Left renal cortex interstitium (tissue), 4 donors: ENCODE results near the gene TAT. TPM values are rescaled to one million over a fixed set of nuclear protein-coding genes. Genes with fewer than 3 reads are reported as not detected.
A peak's percentile ranks its signal among the peaks of the same experiment; 100 is the strongest.
"Not testable (repeated sequence)": the region's sequence is repeated elsewhere in the genome, so short reads cannot be mapped to it uniquely, and the experiment has no call there.

ENCODE experiments used
- DNase-seq, 4 donors: peaks; one replicate each; pipeline ENCODE4 v3.0.0-alpha.2; 2013; ENCODE audit warnings: low read depth in 4 of 4, low spot score in 2 of 4, missing footprints in 1 of 4
- polyA plus RNA-seq, 4 donors: library from polyadenylated mRNA; unstranded; fragments of 120-200 nt; gene quantifications; one replicate each; pipeline ENCODE4 v1.2.1, GENCODE V29; 2013; ENCODE audit not compliant: insufficient read length in 4 of 4

Gene TAT
- under 1 TPM; 0.06 to 0.20 (median 0.09) TPM for polyA plus RNA-seq

DNA sequence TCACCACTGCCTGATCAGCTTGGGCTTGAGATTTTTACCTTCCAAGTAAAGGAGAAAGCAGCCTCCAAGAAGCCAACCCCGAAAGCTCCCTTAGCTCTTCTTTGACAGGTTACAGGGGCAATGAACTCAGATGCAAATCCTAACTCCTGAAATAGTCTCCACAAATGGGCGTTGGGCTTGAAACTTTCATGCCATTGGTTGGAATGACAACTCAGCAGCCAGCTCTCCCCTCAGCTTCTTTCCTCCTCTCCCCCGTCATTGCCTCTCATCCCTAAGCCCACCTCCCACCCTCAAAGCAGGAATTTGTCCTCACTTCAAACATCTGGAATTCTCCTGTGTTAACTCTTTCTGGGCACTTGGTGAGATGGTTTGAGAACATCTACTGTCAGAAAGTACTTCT is at the start of gene TAT:
Gene TAT (minus strand): TSS at position 122 of the 400 bp plus-strand sequence. CDS start 677 bp downstream, outside the sequence.
- DNase-seq = no peak

GRCh38 chr16:71626018-71626857 is 49.3 kb upstream of the TAT start, which contains the start of gene MARVELD3:
Gene MARVELD3 (plus strand): TSS chr16:71626184. CDS start chr16:71626230, 46 bp downstream.
- peak in 1 of 4 donors; percentile 25 for DNase-seq

DNA sequence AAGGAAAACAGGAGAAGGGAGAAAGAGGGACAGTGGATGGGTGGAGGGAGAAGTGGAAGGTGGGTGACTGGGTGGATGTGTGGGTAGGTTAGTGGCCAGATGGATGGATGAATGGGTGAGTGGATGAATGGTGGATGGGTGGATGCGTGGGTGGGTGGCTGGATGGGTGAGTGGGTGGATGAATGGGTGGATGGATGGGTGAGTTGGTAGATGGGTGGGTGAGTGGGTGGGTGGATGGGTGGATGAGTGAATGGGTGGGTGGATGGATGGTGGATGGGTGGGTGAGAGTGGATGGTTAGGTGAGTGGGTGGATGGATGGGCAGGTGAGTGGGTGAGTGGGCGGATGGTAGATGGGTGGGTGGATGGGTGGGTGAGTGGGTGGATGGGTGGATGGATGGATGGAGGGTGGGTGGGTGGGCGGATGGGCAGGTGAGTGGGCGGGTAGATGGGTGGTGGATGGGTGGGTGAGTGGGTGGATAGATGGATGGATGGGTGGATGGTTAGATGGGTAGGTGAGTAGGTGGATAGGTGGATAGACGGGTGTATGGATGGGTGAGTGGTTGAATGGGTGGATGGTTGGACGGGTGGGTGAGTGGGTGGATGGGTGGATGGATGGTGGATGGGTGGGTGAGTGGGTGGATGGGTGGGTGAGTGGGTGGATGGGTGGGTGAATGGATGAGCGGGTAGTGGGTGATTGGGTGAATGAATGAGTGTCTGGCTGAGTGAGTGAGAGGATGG is 48.4 kb upstream of the TAT start:
- DNase-seq = no peak

DNA sequence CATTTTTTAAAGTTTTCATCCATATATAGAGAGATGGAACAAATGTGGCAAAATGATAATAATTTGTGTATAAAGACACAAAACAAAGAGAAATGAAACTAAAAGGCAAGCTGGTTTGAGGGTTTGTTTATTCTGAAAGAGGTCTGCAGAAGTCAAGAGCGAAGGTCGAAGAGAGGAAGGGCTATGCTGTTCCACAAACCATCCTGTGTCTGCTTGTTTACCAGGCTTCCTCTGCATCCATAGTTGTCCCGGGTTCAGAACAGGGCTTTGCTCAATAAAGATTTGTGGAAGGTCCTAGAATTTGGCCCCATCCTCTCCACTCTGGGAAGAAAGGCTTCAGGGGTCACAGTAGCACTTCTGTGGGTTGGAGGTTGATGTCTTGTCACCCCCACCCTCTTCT is 46.7 kb upstream of the TAT start:
- no peak for DNase-seq

DNA sequence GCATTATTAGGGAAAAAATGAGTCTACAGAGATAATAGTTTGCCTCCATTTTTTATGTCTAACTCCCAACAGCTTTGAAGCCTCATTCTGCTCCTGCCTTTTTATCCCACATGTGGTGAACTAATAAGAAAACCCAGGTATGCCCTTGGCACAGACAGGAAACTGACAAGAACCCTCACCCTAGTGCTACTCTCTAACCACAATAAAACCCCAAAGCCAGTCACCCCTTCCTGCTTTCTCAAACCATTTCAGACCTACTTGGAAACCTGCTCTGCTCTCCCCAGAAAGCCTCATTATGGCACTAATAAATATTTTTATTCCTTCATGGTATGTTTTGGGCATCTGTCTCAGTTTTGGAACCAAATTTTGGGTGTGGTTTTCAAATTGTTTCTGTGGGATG is 45.2 kb upstream of the TAT start:
- DNase-seq = no peak

DNA sequence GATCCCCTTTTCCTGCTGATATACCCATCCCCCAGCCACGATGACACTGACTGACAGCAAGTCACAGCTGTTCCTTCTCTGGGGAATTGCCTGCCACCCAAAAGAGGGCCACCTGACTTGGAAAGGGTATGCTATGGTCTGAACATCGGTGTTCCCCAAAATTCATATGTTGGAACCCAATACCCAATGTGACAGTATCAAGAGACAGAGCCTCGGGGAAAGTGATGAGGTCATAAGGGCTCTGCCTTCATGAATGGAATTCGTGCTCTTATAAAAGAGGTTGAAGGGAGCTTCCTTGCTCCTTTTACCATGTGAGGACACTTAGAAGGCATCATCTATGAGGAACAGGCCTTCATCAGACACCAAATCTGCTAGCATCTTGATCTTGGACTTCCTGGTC is 41.5 kb upstream of the TAT start:
- DNase-seq = no peak

DNA sequence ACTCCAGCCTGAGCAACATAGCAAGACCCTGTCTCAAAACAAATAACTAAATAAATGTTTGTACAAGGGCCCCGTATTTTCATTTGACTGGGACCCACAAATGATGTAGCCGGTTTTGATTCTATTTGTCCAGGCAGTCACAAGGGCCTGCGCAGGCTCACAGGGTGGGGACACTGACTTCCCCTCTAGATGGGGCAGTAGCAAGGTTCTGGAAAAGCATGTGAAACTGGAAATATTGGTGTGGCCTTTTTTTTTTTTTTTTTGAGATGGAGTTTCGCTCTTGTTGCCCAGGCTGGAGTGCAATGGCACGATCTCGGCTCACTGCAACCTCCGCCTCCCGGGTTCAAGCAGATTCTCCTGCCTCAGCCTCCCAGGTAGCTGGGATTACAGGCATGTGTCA is 38.1 kb upstream of the TAT start:
- DNase-seq = not testable (repeated sequence)

DNA sequence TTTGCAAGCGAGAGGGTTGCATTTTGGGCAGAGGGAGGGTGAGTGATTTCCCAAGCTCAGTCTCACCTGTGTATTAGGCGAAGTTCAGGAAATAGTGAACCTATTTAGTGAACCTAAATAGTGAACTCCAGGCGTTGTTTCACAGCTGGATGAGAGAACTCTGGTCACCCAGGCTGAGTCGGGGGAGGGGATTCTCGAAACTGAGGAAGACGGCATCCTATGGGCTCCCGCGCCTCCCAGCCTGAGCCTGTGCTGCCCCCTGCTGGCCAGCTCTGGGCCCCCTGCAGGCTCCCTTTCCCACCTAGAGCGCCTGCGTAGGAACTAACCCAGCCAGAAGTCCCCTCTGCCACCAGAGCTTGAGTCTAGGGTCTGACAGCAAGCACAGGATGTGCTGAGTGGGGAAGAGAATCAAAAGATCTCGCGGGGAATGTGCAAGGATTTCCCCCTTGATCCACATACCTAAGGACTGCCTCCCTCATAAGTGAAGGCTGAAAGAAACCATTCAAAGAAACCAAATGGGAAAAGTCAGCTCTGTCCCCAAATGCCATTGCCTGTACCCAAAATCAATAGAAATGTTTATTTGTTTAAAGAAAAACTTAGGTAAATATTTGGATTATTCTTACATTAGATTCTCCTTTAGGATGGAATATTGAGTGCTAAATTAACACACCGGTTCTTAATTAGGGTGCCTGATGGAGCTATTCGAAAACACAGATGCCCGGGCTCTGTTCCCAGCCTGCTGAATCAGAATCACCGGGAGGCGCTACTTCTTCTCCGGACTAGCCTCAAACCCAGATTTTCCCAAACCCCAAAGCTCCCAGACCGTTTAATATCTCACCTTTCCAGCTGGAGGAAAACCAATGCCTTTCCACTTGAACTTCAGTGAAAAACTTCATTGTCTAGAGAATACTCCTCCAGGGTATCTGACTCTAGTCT is 34.3 kb upstream of the TAT start:
- peak in 2 of 4 donors; percentile 49 to 64 for DNase-seq

GRCh38 chr16:71610447-71610846 is 33.6 kb upstream of the TAT start:
- no peak for DNase-seq

DNA sequence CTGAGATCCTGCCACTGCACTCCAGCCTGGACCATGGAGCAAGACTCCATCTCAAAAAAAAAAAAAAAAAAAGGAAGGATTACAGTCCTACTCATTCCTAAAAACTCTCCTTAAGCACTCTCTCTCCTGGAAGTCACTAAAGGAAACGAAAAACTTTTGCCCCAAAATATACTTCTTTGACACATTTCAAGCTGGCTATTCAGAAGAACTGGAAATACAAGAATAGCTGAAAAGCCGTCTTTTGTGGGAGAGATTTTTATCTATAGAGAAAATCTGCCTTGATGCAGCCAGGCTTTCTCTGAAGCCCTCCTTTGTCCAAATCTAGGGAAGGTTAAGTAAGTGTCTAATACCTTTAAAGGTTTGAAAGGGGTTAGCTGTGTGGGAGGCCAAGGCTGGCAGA is 32.2 kb upstream of the TAT start:
- DNase-seq = no peak

DNA sequence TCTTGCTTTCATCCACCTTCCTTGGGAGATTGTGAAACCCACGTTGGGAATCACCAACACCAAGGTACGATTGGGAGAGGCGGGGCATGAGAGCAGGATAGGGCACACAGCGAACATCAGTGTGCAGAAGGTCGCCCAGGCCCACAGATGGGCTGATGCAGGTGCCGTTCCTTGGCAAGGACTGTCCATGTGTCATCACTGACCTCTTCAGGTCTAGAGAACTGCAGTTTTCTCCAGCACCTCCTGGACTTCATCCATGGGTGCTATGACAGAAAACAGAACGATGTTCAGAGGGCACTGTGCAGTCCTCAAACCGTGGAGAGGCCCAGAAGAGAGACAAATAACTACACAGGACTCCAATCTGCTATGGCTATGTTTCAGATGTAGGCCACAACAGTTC is 23.9 kb upstream of the TAT start:
- DNase-seq = no peak

DNA sequence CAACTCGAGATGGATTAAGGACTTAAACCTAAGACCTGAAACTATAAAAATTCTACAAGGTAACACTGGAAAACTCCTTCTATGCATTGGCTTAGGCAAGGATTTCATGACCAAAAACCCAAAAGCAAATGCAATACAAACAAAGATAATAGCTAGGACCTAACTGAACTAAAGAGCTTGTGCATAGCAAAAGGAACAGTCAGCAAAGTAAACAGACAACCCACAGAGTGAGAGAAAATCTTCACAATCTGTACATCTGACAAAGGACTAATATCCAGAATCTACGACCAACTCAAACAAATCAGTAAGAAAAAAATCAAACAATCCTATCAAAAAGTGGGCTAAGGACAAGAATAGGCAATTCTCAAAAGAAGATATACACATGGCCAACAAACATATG is 21.5 kb upstream of the TAT start:
- not testable (repeated sequence) for DNase-seq

DNA sequence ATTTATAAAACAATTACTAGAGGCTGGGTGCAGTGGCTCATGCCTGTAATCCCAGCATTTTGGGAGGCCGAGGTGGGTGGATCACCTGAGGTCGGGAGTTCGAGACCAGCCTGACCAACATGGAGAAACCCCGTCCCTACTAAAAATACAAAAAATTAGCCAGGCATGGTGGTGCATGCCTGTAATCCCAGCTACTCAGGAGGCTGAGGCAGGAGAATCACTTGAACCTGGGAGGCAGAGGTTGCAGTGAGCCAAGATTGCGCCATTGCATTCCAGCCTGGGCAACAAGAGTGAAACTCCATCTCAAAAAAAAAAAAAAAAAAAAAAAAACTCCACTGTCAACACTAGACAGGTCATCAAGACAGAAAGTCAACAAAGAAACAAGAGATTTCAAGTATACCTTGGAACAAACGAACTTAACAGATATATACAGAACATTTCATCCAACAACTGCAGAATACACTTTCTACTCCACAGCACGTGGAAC is 18.5 kb upstream of the TAT start:
- DNase-seq = not testable (repeated sequence)

GRCh38 chr16:71594000-71594646 is 17.2 kb upstream of the TAT start:
- no peak for DNase-seq

DNA sequence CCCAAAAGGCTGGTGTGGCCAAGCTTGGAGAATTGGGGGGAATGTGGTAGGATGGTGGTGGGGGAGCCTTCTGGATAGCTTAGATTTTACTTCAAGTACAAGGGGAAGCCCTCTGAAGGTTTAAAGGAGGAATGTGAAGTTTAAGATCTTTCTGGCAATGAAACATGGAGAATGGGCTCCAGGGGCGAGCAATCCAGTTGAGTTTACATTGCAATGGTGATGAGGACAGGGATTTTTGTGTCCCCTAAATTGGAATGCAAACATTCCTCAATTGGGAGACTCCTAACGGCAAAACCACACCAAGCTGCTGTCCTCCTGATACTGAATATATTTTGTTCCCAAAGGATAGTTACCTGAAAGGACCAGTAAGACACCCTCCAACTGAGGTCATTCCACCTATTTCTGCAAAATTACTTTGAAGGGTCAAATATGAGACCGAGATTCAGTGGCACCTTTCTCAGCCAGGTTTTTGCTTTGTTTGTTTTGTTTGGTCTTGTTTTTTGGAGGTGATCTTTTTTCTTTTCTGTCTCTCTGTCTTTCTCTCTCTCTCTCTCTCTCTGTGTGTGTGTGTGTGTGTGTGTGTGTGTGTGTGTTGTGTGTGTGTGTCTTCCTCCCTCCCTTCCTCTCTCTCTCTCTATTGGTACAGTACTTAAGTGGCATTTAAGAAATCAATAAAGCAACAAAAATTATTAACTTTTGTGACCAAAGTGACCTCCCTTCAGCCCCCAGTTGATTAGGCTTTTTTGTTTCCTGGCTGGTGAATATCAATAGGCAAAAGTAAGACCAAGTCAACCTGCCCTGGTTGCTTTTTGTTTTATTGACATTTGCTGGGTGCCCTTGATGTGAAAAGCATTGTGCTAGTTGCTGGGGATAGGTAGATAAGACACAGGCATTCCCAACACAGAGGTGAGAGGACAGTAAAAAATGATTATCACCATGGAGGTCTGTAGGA is 16.4 kb upstream of the TAT start:
- no peak for DNase-seq

GRCh38 chr16:71591917-71592316 is 15.0 kb upstream of the TAT start:
- no peak for DNase-seq

- no peak for DNase-seq
Measured at GRCh38 chr16:71590584-71590983, 13.7 kb upstream of the TAT start.

DNA sequence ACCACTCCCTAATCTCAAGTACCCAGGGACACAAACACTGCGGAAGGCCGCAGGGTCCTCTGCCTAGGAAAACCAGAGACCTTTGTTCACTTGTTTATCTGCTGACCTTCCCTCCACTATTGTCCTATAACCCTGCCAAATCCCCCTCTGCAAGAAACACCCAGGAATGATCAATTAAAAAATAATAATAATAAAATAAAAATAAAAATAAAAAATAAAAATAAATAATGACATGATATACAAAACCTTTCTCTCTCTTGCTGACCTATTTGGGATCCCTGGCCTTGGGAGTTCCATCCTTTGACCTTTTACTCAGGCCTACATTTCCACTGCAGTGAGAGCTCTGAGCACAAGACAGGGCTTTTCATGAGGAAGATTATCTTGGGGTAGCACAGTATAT is 13.2 kb upstream of the TAT start:
- not testable (repeated sequence) for DNase-seq

- not testable (repeated sequence) for DNase-seq
Measured at GRCh38 chr16:71589334-71589733, 12.4 kb upstream of the TAT start.
